Measurements from ENCODE around the gene MICOS13.

Gene MICOS13

GRCh38 chr19:5673752-5674151 lies 6.6 kb downstream of the MICOS13 start (continued):
- TF ChIP-seq TCF7L2 (IDR thresholded peaks at IDR 0.05; ENCODE audit: borderline replicate concordance, low read depth, low read length), result no peak
- TF ChIP-seq ZNF223 (tag by site-specific recombination; IDR thresholded peaks at IDR 0.05), result no peak
- TF ChIP-seq, protein P1, sequence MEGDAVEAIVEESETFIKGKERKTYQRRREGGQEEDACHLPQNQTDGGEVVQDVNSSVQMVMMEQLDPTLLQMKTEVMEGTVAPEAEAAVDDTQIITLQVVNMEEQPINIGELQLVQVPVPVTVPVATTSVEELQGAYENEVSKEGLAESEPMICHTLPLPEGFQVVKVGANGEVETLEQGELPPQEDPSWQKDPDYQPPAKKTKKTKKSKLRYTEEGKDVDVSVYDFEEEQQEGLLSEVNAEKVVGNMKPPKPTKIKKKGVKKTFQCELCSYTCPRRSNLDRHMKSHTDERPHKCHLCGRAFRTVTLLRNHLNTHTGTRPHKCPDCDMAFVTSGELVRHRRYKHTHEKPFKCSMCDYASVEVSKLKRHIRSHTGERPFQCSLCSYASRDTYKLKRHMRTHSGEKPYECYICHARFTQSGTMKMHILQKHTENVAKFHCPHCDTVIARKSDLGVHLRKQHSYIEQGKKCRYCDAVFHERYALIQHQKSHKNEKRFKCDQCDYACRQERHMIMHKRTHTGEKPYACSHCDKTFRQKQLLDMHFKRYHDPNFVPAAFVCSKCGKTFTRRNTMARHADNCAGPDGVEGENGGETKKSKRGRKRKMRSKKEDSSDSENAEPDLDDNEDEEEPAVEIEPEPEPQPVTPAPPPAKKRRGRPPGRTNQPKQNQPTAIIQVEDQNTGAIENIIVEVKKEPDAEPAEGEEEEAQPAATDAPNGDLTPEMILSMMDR (tag by site-specific recombination; IDR thresholded peaks at IDR 0.05), result no peak
- TF ChIP-seq ZNF366 (tag by site-specific recombination; conservative IDR thresholded peaks at IDR 0.05), result peak; percentile 98
- no peak for TF ChIP-seq ZNF639 (tag by site-specific recombination; IDR thresholded peaks at IDR 0.05)
- TF ChIP-seq ZBTB7A (tag by site-specific recombination; IDR thresholded peaks at IDR 0.05; ENCODE audit: low read depth), result 0 out of 2 replicates have a peak, but pooled peaks have one; percentile 31
- peak; percentile 82 for TF ChIP-seq ZFHX2 (tag by site-specific recombination; conservative IDR thresholded peaks at IDR 0.05)
- TF ChIP-seq SETDB1 (IDR thresholded peaks at IDR 0.05; ENCODE audit: insufficient read length, low read length), result no peak
- TF ChIP-seq KLF10 (tag by site-specific recombination; IDR thresholded peaks at IDR 0.05), result no peak
- TF ChIP-seq ZNF777 (tag by site-specific recombination; IDR thresholded peaks at IDR 0.05; ENCODE audit: borderline replicate concordance), result peak; percentile 16; the same call in 1 of the 2 replicates
- TF ChIP-seq SP3 (tag by site-specific recombination; IDR thresholded peaks at IDR 0.05), result no peak
- TF ChIP-seq ZFP3 (tag by site-specific recombination; IDR thresholded peaks at IDR 0.05; ENCODE audit: low read depth), result no peak
- TF ChIP-seq, protein P2, sequence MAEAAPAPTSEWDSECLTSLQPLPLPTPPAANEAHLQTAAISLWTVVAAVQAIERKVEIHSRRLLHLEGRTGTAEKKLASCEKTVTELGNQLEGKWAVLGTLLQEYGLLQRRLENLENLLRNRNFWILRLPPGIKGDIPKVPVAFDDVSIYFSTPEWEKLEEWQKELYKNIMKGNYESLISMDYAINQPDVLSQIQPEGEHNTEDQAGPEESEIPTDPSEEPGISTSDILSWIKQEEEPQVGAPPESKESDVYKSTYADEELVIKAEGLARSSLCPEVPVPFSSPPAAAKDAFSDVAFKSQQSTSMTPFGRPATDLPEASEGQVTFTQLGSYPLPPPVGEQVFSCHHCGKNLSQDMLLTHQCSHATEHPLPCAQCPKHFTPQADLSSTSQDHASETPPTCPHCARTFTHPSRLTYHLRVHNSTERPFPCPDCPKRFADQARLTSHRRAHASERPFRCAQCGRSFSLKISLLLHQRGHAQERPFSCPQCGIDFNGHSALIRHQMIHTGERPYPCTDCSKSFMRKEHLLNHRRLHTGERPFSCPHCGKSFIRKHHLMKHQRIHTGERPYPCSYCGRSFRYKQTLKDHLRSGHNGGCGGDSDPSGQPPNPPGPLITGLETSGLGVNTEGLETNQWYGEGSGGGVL (tag by site-specific recombination; IDR thresholded peaks at IDR 0.05), result no peak
- peak; percentile 35; the same call in 1 of the 2 replicates for TF ChIP-seq GLI4 (tag by site-specific recombination; IDR thresholded peaks at IDR 0.05)
- no peak for TF ChIP-seq PBX3 (CRISPR knock-in tag; IDR thresholded peaks at IDR 0.05)
- TF ChIP-seq, protein P3, sequence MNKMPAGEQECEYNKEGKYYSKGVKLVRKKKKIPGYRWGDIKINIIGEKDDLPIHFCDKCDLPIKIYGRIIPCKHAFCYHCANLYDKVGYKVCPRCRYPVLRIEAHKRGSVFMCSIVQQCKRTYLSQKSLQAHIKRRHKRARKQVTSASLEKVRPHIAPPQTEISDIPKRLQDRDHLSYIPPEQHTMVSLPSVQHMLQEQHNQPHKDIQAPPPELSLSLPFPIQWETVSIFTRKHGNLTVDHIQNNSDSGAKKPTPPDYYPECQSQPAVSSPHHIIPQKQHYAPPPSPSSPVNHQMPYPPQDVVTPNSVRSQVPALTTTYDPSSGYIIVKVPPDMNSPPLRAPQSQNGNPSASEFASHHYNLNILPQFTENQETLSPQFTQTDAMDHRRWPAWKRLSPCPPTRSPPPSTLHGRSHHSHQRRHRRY (tag by site-specific recombination; IDR thresholded peaks at IDR 0.05), result 0 out of 2 replicates have a peak, but pooled peaks have one; percentile 35

GRCh38 chr19:5672708-5673459 lies 7.4 kb downstream of the MICOS13 start:
- Histone ChIP-seq H3K4me1 (ENCODE audit: control insufficient read depth, insufficient read depth, low read length) (no peaks in the 10 kb centered on the region), H3K36me3 (ENCODE audit: control insufficient read depth in 2 of 2, insufficient read depth in 1 of 2, low read length in 2 of 2) (peaks cover 9 to 34% of the 10 kb centered on the region in 2 experiments; a peak in 2 of 3 replicates), H3K9me3 (ENCODE audit: control insufficient read depth, insufficient read depth, low read depth, low read length) (no peaks in the 10 kb centered on the region), H3K4me3 (ENCODE audit: low read depth, low read length) (no peak overlapping the region), H3K27ac (ENCODE audit: extremely low read depth, low read depth, low read length) (no peak overlapping the region)
- ChIA-PET POLR2A (no interaction called here), CTCF (no interaction called here)
- TF ChIP-seq ZNF544 (tag by site-specific recombination; IDR thresholded peaks at IDR 0.05) (no peak), BCL6B (tag by site-specific recombination; IDR thresholded peaks at IDR 0.05) (no peak), SETDB1 (IDR thresholded peaks at IDR 0.05; ENCODE audit: insufficient read length, low read length) (no peak), ZNF23 (tag by site-specific recombination; IDR thresholded peaks at IDR 0.05; ENCODE audit: borderline replicate concordance) (no peak)
- TF ChIP-seq, protein P4, sequence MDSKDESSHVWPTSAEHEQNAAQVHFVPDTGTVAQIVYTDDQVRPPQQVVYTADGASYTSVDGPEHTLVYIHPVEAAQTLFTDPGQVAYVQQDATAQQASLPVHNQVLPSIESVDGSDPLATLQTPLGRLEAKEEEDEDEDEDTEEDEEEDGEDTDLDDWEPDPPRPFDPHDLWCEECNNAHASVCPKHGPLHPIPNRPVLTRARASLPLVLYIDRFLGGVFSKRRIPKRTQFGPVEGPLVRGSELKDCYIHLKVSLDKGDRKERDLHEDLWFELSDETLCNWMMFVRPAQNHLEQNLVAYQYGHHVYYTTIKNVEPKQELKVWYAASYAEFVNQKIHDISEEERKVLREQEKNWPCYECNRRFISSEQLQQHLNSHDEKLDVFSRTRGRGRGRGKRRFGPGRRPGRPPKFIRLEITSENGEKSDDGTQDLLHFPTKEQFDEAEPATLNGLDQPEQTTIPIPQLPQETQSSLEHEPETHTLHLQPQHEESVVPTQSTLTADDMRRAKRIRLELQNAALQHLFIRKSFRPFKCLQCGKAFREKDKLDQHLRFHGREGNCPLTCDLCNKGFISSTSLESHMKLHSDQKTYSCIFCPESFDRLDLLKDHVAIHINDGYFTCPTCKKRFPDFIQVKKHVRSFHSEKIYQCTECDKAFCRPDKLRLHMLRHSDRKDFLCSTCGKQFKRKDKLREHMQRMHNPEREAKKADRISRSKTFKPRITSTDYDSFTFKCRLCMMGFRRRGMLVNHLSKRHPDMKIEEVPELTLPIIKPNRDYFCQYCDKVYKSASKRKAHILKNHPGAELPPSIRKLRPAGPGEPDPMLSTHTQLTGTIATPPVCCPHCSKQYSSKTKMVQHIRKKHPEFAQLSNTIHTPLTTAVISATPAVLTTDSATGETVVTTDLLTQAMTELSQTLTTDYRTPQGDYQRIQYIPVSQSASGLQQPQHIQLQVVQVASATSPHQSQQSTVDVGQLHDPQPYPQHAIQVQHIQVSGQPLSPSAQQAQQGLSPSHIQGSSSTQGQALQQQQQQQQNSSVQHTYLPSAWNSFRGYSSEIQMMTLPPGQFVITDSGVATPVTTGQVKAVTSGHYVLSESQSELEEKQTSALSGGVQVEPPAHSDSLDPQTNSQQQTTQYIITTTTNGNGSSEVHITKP (tag by site-specific recombination; IDR thresholded peaks at IDR 0.05), result peak; percentile 49; the same call in 1 of the 2 replicates
- TF ChIP-seq, protein P5, sequence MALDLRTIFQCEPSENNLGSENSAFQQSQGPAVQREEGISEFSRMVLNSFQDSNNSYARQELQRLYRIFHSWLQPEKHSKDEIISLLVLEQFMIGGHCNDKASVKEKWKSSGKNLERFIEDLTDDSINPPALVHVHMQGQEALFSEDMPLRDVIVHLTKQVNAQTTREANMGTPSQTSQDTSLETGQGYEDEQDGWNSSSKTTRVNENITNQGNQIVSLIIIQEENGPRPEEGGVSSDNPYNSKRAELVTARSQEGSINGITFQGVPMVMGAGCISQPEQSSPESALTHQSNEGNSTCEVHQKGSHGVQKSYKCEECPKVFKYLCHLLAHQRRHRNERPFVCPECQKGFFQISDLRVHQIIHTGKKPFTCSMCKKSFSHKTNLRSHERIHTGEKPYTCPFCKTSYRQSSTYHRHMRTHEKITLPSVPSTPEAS (tag by site-specific recombination; IDR thresholded peaks at IDR 0.05), result no peak

Measured in HEK293 (cell line).